Neural cell (in vitro differentiated cells): Measurements from ENCODE around the gene OR52N4. TPM values are rescaled to one million over a fixed set of nuclear protein-coding genes. Genes with fewer than 3 reads are reported as not detected.

Experiments used
- H2AFZ ChIP-seq: fragments of 200-600, 300-800 bp; sonication (generic), shearing (Covaris generic); 2 replicates; pipeline ENCODE4 v1.6.0; 2014; ENCODE audit warnings: low read depth, mild to moderate bottlenecking, antibody characterized with exemption, low read length, moderate library complexity
- H3F3A ChIP-seq: fragments of 200-600 bp; shearing (Covaris generic); 2 replicates; pipeline ENCODE4 v1.6.1; 2016; ENCODE audit warnings: mild to moderate bottlenecking, moderate library complexity, mixed read lengths, antibody characterized with exemption, low read length; ENCODE audit not compliant: insufficient read depth, poor library complexity, severe bottlenecking
- H3K27ac ChIP-seq: fragments of 200-600, 300-800 bp; sonication (generic), shearing (Covaris generic); 2 replicates; pipeline ENCODE4 v1.5.1; 2014; ENCODE audit warnings: mild to moderate bottlenecking, low read length, moderate library complexity
- H3K27me3 ChIP-seq: fragments of 300-800, 200-600 bp; sonication (generic), shearing (Covaris generic); 2 replicates; pipeline ENCODE4 v1.6.0; 2014; ENCODE audit warnings: mild to moderate bottlenecking, low read depth, low read length, moderate library complexity; ENCODE audit not compliant: insufficient read depth
- H3K36me3 ChIP-seq: fragments of 300-800, 200-600 bp; sonication (generic), shearing (Covaris generic); 2 replicates; pipeline ENCODE4 v1.5.1; 2014; ENCODE audit warnings: mild to moderate bottlenecking, antibody characterized with exemption, low read length, moderate library complexity; ENCODE audit not compliant: insufficient read depth
- H3K4me2 ChIP-seq: fragments of 300-800, 200-600 bp; sonication (generic), shearing (Covaris generic); 2 replicates; pipeline ENCODE4 v1.6.0; 2014; ENCODE audit warnings: mild to moderate bottlenecking, low read length
- H3K4me3 ChIP-seq: fragments of 300-800, 200-600 bp; sonication (generic), shearing (Covaris generic); 2 replicates; pipeline ENCODE4 v1.5.1; 2014; ENCODE audit warnings: mild to moderate bottlenecking, low read length, moderate library complexity
- H3K79me2 ChIP-seq: fragments of 200-600 bp; shearing (Covaris generic); replicated peaks from 2 replicates; pipeline ENCODE4 v1.6.0; 2014; ENCODE audit warnings: mild to moderate bottlenecking, low read length, moderate library complexity; ENCODE audit not compliant: insufficient read depth
- H3K9ac ChIP-seq: fragments of 300-800, 200-600 bp; sonication (generic), shearing (Covaris generic); 2 replicates; pipeline ENCODE4 v1.6.1; 2016; ENCODE audit warnings: mild to moderate bottlenecking, low read length, mixed read lengths
- H3K9me2 ChIP-seq: fragments of 200-600 bp; shearing (Covaris generic); 2 replicates; pipeline ENCODE4 v1.6.1; 2016; ENCODE audit warnings: mild to moderate bottlenecking, low read length, mixed read lengths; ENCODE audit not compliant: insufficient read depth
- H3K9me3 ChIP-seq: fragments of 200-600, 300-800 bp; sonication (generic), shearing (Covaris generic); 2 replicates; pipeline ENCODE4 v1.6.1; 2016; ENCODE audit warnings: mild to moderate bottlenecking, mixed run types, low read length, moderate library complexity, mixed read lengths
- H4K20me1 ChIP-seq: fragments of 200-600 bp; shearing (Covaris generic); 2 replicates; pipeline ENCODE4 v1.6.1; 2016; ENCODE audit warnings: mild to moderate bottlenecking, mixed run types; ENCODE audit not compliant: insufficient read depth
- CTCF ChIP-seq: fragments of 450-650 bp; IDR thresholded peaks from 2 replicates; pipeline ENCODE4 v1.5.1; 2014; ENCODE audit warnings: antibody characterized with exemption, mild to moderate bottlenecking, moderate library complexity; ENCODE audit not compliant: poor library complexity, severe bottlenecking
- EP300 ChIP-seq: fragments of 450-650 bp; conservative IDR thresholded peaks from 2 replicates; pipeline ENCODE4 v1.6.1; 2014; ENCODE audit warnings: antibody characterized with exemption, mild to moderate bottlenecking, moderate library complexity; ENCODE audit not compliant: poor library complexity, severe bottlenecking
- EZH2 ChIP-seq: fragments of 200-600, 300-800 bp; shearing (Covaris generic), sonication (generic); IDR thresholded peaks from 2 replicates; pipeline ENCODE4 v1.6.1; 2014; ENCODE audit warnings: antibody characterized with exemption, low read length, borderline replicate concordance, mild to moderate bottlenecking; ENCODE audit not compliant: insufficient read depth, poor library complexity, severe bottlenecking
- RAD21 ChIP-seq: fragments of 450-650 bp; conservative IDR thresholded peaks from 2 replicates; pipeline ENCODE4 v1.6.1; 2014; ENCODE audit warnings: antibody characterized with exemption, mild to moderate bottlenecking, moderate library complexity
- REST ChIP-seq: IDR thresholded peaks from 2 replicates; pipeline ENCODE4 v1.6.1; 2012; ENCODE audit warnings: borderline replicate concordance
- SMC3 ChIP-seq: fragments of 450-650 bp; conservative IDR thresholded peaks from 2 replicates; pipeline ENCODE4 v1.6.1; 2014; ENCODE audit warnings: antibody characterized with exemption, mild to moderate bottlenecking, moderate library complexity; ENCODE audit not compliant: poor library complexity
- polyA plus RNA-seq: library from polyadenylated mRNA; depleted of rRNA; stranded (reverse); fragments of >200 nt; gene quantifications from 2 replicates; pipeline ENCODE4 v1.2.3, GENCODE V29; 2014

The OR52N4 gene
- polyA plus RNA-seq, 1 donor from 2014 or later: not detected

- no peak overlapping the region for H3K9ac ChIP-seq
- no peak overlapping the region for H3K4me2 ChIP-seq
- H3K27ac ChIP-seq: no peak overlapping the region
- H2AFZ ChIP-seq: no peak overlapping the region
- H4K20me1 ChIP-seq: no peaks in the 10 kb centered on the region
- no peaks in the 10 kb centered on the region for H3K79me2 ChIP-seq
- no peaks in the 10 kb centered on the region for H3K9me3 ChIP-seq
- no peaks in the 10 kb centered on the region for H3K9me2 ChIP-seq
- H3K36me3 ChIP-seq: no peaks in the 10 kb centered on the region
- TF ChIP-seq CTCF (no peak), RAD21 (no peak), REST (no peak), EZH2 (no peak), EP300 (no peak), SMC3 (no peak)
- H3F3A ChIP-seq: no peaks in the 10 kb centered on the region
- no peaks in the 10 kb centered on the region for H3K27me3 ChIP-seq
- no peak overlapping the region for H3K4me3 ChIP-seq
Observed at GRCh38 chr11:5737670-5738392, 16.2 kb upstream of the OR52N4 start.

GRCh38 chr11:5738431-5738830 is 15.6 kb upstream of the OR52N4 start:
- Histone ChIP-seq H4K20me1 (no peaks in the 10 kb centered on the region), H3K4me2 (no peak overlapping the region), H3K4me3 (no peak overlapping the region), H3K79me2 (no peaks in the 10 kb centered on the region), H3K27me3 (no peaks in the 10 kb centered on the region), H3K9ac (no peak overlapping the region), H2AFZ (no peak overlapping the region), H3K9me3 (no peaks in the 10 kb centered on the region), H3F3A (no peaks in the 10 kb centered on the region), H3K27ac (no peak overlapping the region), H3K36me3 (no peaks in the 10 kb centered on the region), H3K9me2 (no peaks in the 10 kb centered on the region)
- TF ChIP-seq EZH2 (no peak), SMC3 (no peak), CTCF (no peak)
